Astrocyte (in vitro differentiated cells and primary cell): Measurements from ENCODE around the gene LDLRAD4.

ENCODE experiments used
- EZH2 ChIP-seq: IDR thresholded peaks from 2 replicates; pipeline ENCODE4 v1.6.1; 2012; ENCODE audit warnings: mild to moderate bottlenecking, low read length, inconsistent platforms; ENCODE audit not compliant: insufficient read depth
- TF ChIP-seq, protein P1 (sequence below): IDR thresholded peaks from 2 replicates; pipeline ENCODE4 v1.5.1; 2011; ENCODE audit warnings: low read depth, mild to moderate bottlenecking, inconsistent platforms, low read length, moderate library complexity; ENCODE audit not compliant: insufficient read depth

DNA sequence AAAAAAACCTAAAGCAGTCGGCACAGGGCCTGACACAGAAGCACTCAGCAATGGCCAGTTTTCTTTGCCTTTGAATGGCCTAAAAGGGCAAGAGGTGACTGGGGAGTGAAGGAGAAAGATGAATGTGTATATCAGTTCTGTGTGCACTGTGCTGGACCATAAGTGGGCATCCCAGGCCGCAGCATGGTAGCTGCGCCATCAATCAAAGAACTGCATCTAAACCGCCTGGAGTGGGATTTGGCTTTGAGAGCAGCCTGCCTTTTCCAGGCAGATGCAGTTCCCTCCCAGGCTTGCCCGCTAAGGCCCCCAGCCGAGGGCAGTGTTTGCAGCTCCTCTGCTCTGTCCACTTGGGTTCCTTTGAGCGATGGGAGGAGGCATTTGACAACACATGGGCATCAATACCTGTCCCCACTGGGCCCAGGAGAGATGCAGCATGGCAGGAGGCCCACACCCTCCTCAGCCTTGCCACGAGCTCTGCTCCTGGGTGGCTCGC is 363.7 kb downstream of the LDLRAD4 start:
- TF ChIP-seq, protein P1, sequence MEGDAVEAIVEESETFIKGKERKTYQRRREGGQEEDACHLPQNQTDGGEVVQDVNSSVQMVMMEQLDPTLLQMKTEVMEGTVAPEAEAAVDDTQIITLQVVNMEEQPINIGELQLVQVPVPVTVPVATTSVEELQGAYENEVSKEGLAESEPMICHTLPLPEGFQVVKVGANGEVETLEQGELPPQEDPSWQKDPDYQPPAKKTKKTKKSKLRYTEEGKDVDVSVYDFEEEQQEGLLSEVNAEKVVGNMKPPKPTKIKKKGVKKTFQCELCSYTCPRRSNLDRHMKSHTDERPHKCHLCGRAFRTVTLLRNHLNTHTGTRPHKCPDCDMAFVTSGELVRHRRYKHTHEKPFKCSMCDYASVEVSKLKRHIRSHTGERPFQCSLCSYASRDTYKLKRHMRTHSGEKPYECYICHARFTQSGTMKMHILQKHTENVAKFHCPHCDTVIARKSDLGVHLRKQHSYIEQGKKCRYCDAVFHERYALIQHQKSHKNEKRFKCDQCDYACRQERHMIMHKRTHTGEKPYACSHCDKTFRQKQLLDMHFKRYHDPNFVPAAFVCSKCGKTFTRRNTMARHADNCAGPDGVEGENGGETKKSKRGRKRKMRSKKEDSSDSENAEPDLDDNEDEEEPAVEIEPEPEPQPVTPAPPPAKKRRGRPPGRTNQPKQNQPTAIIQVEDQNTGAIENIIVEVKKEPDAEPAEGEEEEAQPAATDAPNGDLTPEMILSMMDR, result no peak
- TF ChIP-seq EZH2, result no peak
